ENCODE measurements around the gene LDLRAD4.

DNA sequence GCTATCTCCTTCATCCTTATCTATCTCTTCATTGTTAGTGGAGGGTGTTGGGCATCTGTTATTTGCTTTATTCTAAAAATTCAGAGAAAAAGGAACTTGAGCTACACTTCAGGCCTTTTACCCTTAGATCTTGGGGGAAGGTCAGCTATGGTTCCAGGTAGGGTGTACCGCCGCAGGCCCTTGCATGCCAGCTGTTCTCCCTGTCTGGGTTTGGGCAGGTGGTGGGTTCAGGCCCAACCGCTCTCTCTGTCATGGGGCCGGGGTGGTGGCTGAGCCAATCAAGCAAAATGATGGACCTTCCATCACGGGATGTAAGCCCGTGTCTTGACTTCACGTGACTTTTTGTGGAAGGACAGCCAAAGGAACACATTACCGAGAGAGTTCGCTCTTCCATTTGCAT lies 231.1 kb downstream of the LDLRAD4 start:
- TF ChIP-seq, protein P1, sequence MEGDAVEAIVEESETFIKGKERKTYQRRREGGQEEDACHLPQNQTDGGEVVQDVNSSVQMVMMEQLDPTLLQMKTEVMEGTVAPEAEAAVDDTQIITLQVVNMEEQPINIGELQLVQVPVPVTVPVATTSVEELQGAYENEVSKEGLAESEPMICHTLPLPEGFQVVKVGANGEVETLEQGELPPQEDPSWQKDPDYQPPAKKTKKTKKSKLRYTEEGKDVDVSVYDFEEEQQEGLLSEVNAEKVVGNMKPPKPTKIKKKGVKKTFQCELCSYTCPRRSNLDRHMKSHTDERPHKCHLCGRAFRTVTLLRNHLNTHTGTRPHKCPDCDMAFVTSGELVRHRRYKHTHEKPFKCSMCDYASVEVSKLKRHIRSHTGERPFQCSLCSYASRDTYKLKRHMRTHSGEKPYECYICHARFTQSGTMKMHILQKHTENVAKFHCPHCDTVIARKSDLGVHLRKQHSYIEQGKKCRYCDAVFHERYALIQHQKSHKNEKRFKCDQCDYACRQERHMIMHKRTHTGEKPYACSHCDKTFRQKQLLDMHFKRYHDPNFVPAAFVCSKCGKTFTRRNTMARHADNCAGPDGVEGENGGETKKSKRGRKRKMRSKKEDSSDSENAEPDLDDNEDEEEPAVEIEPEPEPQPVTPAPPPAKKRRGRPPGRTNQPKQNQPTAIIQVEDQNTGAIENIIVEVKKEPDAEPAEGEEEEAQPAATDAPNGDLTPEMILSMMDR (IDR thresholded peaks at IDR 0.05) = no peak
- no peak for TF ChIP-seq EZH2 (IDR thresholded peaks at IDR 0.05; ENCODE audit: borderline replicate concordance, insufficient read depth, low read depth, low read length, poor library complexity, severe bottlenecking)
